SK-N-SH treated with all-trans-retinoic acid at 6 μM for 48 hours (cell line): ENCODE data around the gene STEAP2.

Source experiments
- ARNTL ChIP-seq: fragments of 450-650 bp; formaldehyde crosslinking; IDR thresholded peaks from 2 replicates; pipeline ENCODE4 v1.5.0; 2020; ENCODE audit warnings: low read depth, mild to moderate bottlenecking, moderate library complexity, borderline replicate concordance
- OSR1 ChIP-seq: fragments of 250-450 bp; sonication (Bioruptor Pico); IDR thresholded peaks from 2 replicates; pipeline ENCODE4 v1.8.0; 2022; ENCODE audit warnings: moderate library complexity, mild to moderate bottlenecking, inconsistent platforms
- RARB ChIP-seq: fragments of 250-450 bp; sonication (Bioruptor Pico); IDR thresholded peaks from 2 replicates; pipeline ENCODE4 v1.8.0; 2021; ENCODE audit warnings: mild to moderate bottlenecking, moderate library complexity
- SNAI2 ChIP-seq: fragments of 250-450 bp; sonication (Bioruptor Pico); IDR thresholded peaks from 2 replicates; pipeline ENCODE4 v1.5.0; 2020; ENCODE audit warnings: mild to moderate bottlenecking, moderate library complexity
- ZC3H10 ChIP-seq: fragments of 250-450 bp; sonication (Bioruptor Pico); IDR thresholded peaks from 2 replicates; pipeline ENCODE4 v1.5.1; 2021; ENCODE audit warnings: mild to moderate bottlenecking, moderate library complexity
- ZNF70 ChIP-seq: fragments of 450-650 bp; formaldehyde crosslinking; IDR thresholded peaks from 2 replicates; pipeline ENCODE4 v1.5.0; 2020; ENCODE audit warnings: mild to moderate bottlenecking, moderate library complexity
- ZNF8 ChIP-seq: fragments of 450-650 bp; formaldehyde crosslinking; IDR thresholded peaks from 2 replicates; pipeline ENCODE4 v1.5.0; 2020; ENCODE audit warnings: mild to moderate bottlenecking, moderate library complexity
- TF ChIP-seq, protein P1 (sequence below): fragments of 250-450 bp; sonication (Bioruptor Pico); IDR thresholded peaks from 2 replicates; pipeline ENCODE4 v1.8.0; 2020; ENCODE audit warnings: mild to moderate bottlenecking, moderate library complexity, borderline replicate concordance
- TF ChIP-seq, protein P2 (sequence below): fragments of 250-450 bp; sonication (Bioruptor Pico); IDR thresholded peaks from 2 replicates; pipeline ENCODE4 v1.5.1; 2020; ENCODE audit warnings: low read depth, mild to moderate bottlenecking, moderate library complexity
- TF ChIP-seq, protein P3 (sequence below): fragments of 250-450 bp; sonication (Bioruptor Pico); IDR thresholded peaks from 2 replicates; pipeline ENCODE4 v1.8.0; 2021; ENCODE audit warnings: low read depth, mild to moderate bottlenecking, moderate library complexity, borderline replicate concordance

DNA sequence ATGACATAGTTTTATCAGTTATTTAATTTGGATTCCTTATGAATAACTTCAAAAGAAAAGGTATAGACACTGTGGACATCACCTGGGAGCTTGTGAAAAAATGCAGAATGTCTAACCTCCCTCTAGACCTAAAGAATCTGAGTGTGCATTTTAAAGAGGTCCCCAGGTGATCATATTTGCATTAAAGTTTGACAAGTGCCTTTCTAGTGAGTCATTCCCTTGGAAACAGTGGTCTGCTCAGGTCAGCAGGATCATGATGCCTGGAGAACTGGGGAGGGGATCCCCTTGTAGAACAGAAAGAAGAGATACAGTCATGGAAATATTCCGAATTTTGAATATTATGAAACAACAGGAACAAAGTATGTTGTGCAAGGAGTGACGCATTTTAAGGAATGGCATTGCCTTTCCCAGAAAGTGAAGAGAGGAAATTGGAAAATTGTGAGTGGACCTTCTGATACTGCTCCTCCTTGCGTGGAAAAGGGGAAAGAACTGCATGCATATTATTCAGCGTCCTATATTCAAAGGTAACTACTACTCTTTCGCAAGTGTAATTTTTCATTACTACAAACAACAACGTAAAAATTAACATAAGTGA is 4.6 kb downstream of the STEAP2 start:
- TF ChIP-seq ZNF70 (no peak), ARNTL (no peak), SNAI2 (CRISPR knock-in tag) (no peak), ZNF8 (no peak), ZC3H10 (CRISPR knock-in tag) (no peak), OSR1 (CRISPR knock-in tag) (no peak), RARB (CRISPR knock-in tag) (no peak)
- TF ChIP-seq, protein P1, sequence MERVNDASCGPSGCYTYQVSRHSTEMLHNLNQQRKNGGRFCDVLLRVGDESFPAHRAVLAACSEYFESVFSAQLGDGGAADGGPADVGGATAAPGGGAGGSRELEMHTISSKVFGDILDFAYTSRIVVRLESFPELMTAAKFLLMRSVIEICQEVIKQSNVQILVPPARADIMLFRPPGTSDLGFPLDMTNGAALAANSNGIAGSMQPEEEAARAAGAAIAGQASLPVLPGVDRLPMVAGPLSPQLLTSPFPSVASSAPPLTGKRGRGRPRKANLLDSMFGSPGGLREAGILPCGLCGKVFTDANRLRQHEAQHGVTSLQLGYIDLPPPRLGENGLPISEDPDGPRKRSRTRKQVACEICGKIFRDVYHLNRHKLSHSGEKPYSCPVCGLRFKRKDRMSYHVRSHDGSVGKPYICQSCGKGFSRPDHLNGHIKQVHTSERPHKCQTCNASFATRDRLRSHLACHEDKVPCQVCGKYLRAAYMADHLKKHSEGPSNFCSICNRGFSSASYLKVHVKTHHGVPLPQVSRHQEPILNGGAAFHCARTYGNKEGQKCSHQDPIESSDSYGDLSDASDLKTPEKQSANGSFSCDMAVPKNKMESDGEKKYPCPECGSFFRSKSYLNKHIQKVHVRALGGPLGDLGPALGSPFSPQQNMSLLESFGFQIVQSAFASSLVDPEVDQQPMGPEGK (CRISPR knock-in tag): no peak
- TF ChIP-seq, protein P2, sequence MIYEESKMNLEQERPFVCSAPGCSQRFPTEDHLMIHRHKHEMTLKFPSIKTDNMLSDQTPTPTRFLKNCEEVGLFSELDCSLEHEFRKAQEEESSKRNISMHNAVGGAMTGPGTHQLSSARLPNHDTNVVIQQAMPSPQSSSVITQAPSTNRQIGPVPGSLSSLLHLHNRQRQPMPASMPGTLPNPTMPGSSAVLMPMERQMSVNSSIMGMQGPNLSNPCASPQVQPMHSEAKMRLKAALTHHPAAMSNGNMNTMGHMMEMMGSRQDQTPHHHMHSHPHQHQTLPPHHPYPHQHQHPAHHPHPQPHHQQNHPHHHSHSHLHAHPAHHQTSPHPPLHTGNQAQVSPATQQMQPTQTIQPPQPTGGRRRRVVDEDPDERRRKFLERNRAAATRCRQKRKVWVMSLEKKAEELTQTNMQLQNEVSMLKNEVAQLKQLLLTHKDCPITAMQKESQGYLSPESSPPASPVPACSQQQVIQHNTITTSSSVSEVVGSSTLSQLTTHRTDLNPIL (CRISPR knock-in tag): no peak
- TF ChIP-seq, protein P3, sequence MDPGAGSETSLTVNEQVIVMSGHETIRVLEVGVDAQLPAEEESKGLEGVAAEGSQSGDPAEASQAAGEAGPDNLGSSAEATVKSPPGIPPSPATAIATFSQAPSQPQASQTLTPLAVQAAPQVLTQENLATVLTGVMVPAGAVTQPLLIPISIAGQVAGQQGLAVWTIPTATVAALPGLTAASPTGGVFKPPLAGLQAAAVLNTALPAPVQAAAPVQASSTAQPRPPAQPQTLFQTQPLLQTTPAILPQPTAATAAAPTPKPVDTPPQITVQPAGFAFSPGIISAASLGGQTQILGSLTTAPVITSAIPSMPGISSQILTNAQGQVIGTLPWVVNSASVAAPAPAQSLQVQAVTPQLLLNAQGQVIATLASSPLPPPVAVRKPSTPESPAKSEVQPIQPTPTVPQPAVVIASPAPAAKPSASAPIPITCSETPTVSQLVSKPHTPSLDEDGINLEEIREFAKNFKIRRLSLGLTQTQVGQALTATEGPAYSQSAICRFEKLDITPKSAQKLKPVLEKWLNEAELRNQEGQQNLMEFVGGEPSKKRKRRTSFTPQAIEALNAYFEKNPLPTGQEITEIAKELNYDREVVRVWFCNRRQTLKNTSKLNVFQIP (CRISPR knock-in tag): no peak
